HepG2 (cell line): Measurements from ENCODE around the gene PRKCE. TPM values are rescaled to one million over a fixed set of nuclear protein-coding genes. Genes with fewer than 3 reads are reported as not detected.

ENCODE experiments used
- FOXJ3 ChIP-seq: sonication (generic); formaldehyde crosslinking; IDR thresholded peaks from 2 replicates; pipeline ENCODE4 v1.4.0; 2020; ENCODE audit warnings: missing genetic modification reagents, mild to moderate bottlenecking, borderline replicate concordance
- GABPA ChIP-seq, 2 experiments: IDR thresholded peaks; 2 replicates each; pipeline ENCODE4 v1.6.1; 2011 to 2016; ENCODE audit warnings: low read depth in 2 of 2, low read length in 1 of 2, missing biosample characterization in 1 of 2, missing genetic modification characterization in 1 of 2
- GATAD1 ChIP-seq: IDR thresholded peaks from 2 replicates; pipeline ENCODE4 v1.6.1; 2016; ENCODE audit warnings: missing genetic modification reagents, missing compliant biosample characterization
- HDAC1 ChIP-seq: sonication (generic); formaldehyde crosslinking; IDR thresholded peaks from 2 replicates; pipeline ENCODE4 v1.5.1; 2020; ENCODE audit warnings: mild to moderate bottlenecking, missing genetic modification reagents
- HMG20B ChIP-seq: conservative IDR thresholded peaks from 2 replicates; pipeline ENCODE4 v1.6.1; 2016; ENCODE audit warnings: missing genetic modification reagents, missing compliant biosample characterization
- HNRNPLL ChIP-seq: fragments of 200-400 bp; formaldehyde crosslinking; IDR thresholded peaks from 2 replicates; pipeline ENCODE4 v1.6.1; 2017; ENCODE audit warnings: mild to moderate bottlenecking, low read depth, low read length; ENCODE audit not compliant: poor library complexity, severe bottlenecking
- ISL2 ChIP-seq: sonication (generic); formaldehyde crosslinking; IDR thresholded peaks from 2 replicates; pipeline ENCODE4 v1.5.0; 2020; ENCODE audit warnings: missing genetic modification reagents
- KLF12 ChIP-seq: sonication (generic); formaldehyde crosslinking; IDR thresholded peaks from 2 replicates; pipeline ENCODE4 v1.4.0; 2020; ENCODE audit warnings: missing genetic modification reagents, borderline replicate concordance
- KLF6 ChIP-seq: IDR thresholded peaks from 2 replicates; pipeline ENCODE4 v1.8.0; 2016; ENCODE audit warnings: missing biosample characterization, missing genetic modification reagents
- PLRG1 ChIP-seq: fragments of 450-650 bp; conservative IDR thresholded peaks from 2 replicates; pipeline ENCODE4 v1.6.1; 2016
- SAP130 ChIP-seq: IDR thresholded peaks from 2 replicates; pipeline ENCODE4 v1.6.1; 2016; ENCODE audit warnings: low read depth
- SOX13 ChIP-seq, 3 experiments: fragments of 450-650 bp in 1 of 3; sonication (generic) in 1 of 3; formaldehyde crosslinking in 1 of 3; IDR thresholded peaks in 2 of 3; conservative IDR thresholded peaks in 1 of 3; 2 replicates each; pipeline versions ENCODE4 v1.5.0 to v1.6.1; 2016 to 2020; ENCODE audit warnings: antibody characterized with exemption in 1 of 3, mild to moderate bottlenecking in 1 of 3, missing compliant biosample characterization in 1 of 3, missing genetic modification reagents in 1 of 3, moderate library complexity in 1 of 3
- SUZ12 ChIP-seq: fragments of 150-350 bp; IDR thresholded peaks from 2 replicates; pipeline ENCODE4 v1.6.1; 2014; ENCODE audit warnings: low read depth, low read length
- TBL1XR1 ChIP-seq: fragments of 150-350 bp; IDR thresholded peaks from 2 replicates; pipeline ENCODE4 v1.6.1; 2014; ENCODE audit warnings: borderline replicate concordance, low read length; ENCODE audit not compliant: partially characterized antibody
- ZNF607 ChIP-seq: sonication (generic); formaldehyde crosslinking; IDR thresholded peaks from 2 replicates; pipeline ENCODE4 v1.5.1; 2020; ENCODE audit warnings: missing genetic modification reagents, mild to moderate bottlenecking, borderline replicate concordance
- ZSCAN21 ChIP-seq: sonication (generic); formaldehyde crosslinking; IDR thresholded peaks from 2 replicates; pipeline ENCODE4 v1.8.0; 2022; ENCODE audit warnings: mild to moderate bottlenecking, missing genetic modification reagents, moderate library complexity, borderline replicate concordance
- polyA plus RNA-seq, 8 experiments: library from polyadenylated mRNA; depleted of rRNA in 3 of 8; stranded (reverse) in 7 of 8; unstranded in 1 of 8; fragments of >200 nt; fragmentation: Illumina TruSeq in 4 of 8; extraction: Trizol in 4 of 8; gene quantifications; 2 replicates each; pipeline versions ENCODE4 v1.2.1 to v1.2.3, GENCODE V29; 2011 to 2016; ENCODE audit warnings: low read depth in 4 of 8, missing spikeins in 1 of 8, mixed read lengths in 1 of 8; ENCODE audit not compliant: insufficient read depth in 1 of 8
- total RNA-seq, 5 experiments: library from RNA; depleted of rRNA; stranded (reverse); fragments of >200 nt; fragmentation: Illumina TruSeq; extraction: Trizol; gene quantifications; 2 replicates each; pipeline ENCODE4 v1.2.3, GENCODE V29; 2016; ENCODE audit warnings: low read depth in 1 of 5
- TF ChIP-seq, protein P1 (sequence below): sonication (generic); formaldehyde crosslinking; conservative IDR thresholded peaks from 2 replicates; pipeline ENCODE4 v1.8.0; 2022; ENCODE audit warnings: mild to moderate bottlenecking, moderate library complexity, missing genetic modification reagents
- TF ChIP-seq, protein P2 (sequence below): sonication (generic); formaldehyde crosslinking; IDR thresholded peaks from 2 replicates; pipeline ENCODE4 v1.4.0; 2020; ENCODE audit warnings: missing genetic modification reagents, borderline replicate concordance
- TF ChIP-seq, protein P3 (sequence below): sonication (generic); formaldehyde crosslinking; IDR thresholded peaks from 2 replicates; pipeline ENCODE4 v1.4.0; 2020; ENCODE audit warnings: missing genetic modification reagents
- TF ChIP-seq, protein P4 (sequence below): sonication (generic); formaldehyde crosslinking; IDR thresholded peaks from 2 replicates; pipeline ENCODE4 v1.4.0; 2020; ENCODE audit warnings: missing genetic modification reagents

Gene PRKCE
- total and polyA plus RNA-seq, 2 of the 13 experiments (the other 11 are each of a cell fraction or from before 2014, with no cell fraction given) = 1.0 to 3.9 TPM

DNA sequence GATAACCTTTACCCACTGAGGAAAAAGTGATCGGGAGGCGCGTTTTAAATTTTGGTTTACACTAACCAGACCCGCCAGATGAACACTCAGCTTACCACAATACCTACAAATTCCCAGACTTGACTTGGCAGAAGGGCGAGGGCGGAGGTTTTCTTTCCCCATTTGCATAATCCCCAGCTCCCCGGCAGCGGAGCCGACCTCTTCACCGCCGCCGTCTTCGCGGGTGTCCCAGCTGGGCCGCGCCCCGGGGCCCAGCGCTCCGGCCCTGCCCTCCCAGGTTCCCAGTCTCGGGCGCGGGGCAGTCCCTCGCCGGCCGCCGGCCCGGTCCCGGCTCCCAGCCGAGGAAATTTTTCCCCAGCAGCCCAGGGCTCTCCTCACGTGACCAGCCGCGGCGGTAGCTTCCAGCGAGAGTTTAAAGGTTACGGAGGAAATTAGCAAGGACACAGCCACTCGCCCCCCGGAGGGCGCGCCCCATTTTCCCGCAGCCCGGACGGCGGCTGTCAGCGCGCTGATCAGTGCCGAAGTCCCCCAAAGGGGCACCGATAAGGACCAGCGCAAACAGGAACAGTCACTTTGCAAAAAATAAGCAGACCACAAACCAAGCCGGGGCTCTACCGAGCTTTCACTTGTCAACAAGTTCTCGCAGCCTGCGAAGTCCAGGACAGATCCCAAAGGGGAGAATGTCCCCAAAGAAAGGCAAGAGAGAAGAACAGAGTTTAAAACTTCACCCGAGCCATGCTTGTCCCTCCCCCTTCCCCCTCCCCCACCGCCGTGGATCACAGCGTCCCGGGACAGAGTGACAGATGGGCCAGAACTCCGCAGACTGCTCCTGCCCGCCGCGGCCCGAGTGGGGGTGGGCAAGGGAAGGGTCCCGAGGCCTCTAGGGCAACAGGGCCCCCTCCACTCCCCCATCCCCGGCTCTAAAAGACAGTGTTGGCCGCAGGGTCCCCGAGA is 1.3 kb upstream of the PRKCE start (continued):
- TF ChIP-seq, protein P1, sequence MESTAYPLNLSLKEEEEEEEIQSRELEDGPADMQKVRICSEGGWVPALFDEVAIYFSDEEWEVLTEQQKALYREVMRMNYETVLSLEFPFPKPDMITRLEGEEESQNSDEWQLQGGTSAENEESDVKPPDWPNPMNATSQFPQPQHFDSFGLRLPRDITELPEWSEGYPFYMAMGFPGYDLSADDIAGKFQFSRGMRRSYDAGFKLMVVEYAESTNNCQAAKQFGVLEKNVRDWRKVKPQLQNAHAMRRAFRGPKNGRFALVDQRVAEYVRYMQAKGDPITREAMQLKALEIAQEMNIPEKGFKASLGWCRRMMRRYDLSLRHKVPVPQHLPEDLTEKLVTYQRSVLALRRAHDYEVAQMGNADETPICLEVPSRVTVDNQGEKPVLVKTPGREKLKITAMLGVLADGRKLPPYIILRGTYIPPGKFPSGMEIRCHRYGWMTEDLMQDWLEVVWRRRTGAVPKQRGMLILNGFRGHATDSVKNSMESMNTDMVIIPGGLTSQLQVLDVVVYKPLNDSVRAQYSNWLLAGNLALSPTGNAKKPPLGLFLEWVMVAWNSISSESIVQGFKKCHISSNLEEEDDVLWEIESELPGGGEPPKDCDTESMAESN (CRISPR knock-in tag) = peak; percentile 30; the same call in 1 of the 2 replicates
- TF ChIP-seq HNRNPLL = peak; percentile 74
- TF ChIP-seq KLF12 (CRISPR knock-in tag) = no peak
- TF ChIP-seq GATAD1 = 0 out of 2 replicates have a peak, but pooled peaks have one; percentile 14
- peak; percentile 19; the same call in 1 of the 2 replicates for TF ChIP-seq ISL2 (CRISPR knock-in tag)
- no peak for TF ChIP-seq FOXJ3 (CRISPR knock-in tag)
- TF ChIP-seq PLRG1 = no peak
- TF ChIP-seq SOX13 (IDR thresholded peaks at IDR 0.05) = no peak
- TF ChIP-seq SOX13 (CRISPR knock-in tag; conservative IDR thresholded peaks at IDR 0.05 in 1 of 2, IDR thresholded peaks at IDR 0.05 in 1 of 2) = 0 out of 4 replicates have a peak, but pooled peaks of 1 of the 2 experiments have one; percentile 22
- no peak for TF ChIP-seq SUZ12
- peak; percentile 80 for TF ChIP-seq SAP130 (CRISPR knock-in tag)
- peak; percentile 65; the same call in 1 of the 2 replicates for TF ChIP-seq HDAC1 (CRISPR knock-in tag)
- TF ChIP-seq, protein P2, sequence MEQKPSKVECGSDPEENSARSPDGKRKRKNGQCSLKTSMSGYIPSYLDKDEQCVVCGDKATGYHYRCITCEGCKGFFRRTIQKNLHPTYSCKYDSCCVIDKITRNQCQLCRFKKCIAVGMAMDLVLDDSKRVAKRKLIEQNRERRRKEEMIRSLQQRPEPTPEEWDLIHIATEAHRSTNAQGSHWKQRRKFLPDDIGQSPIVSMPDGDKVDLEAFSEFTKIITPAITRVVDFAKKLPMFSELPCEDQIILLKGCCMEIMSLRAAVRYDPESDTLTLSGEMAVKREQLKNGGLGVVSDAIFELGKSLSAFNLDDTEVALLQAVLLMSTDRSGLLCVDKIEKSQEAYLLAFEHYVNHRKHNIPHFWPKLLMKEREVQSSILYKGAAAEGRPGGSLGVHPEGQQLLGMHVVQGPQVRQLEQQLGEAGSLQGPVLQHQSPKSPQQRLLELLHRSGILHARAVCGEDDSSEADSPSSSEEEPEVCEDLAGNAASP (CRISPR knock-in tag) = 0 out of 2 replicates have a peak, but pooled peaks have one; percentile 24
- no peak for TF ChIP-seq HMG20B
- TF ChIP-seq ZSCAN21 (CRISPR knock-in tag) = no peak
- no peak for TF ChIP-seq GABPA (IDR thresholded peaks at IDR 0.05; ENCODE audit: low read depth, low read length)
- no peak for TF ChIP-seq GABPA (CRISPR knock-in tag; IDR thresholded peaks at IDR 0.05; ENCODE audit: low read depth)
- TF ChIP-seq, protein P3, sequence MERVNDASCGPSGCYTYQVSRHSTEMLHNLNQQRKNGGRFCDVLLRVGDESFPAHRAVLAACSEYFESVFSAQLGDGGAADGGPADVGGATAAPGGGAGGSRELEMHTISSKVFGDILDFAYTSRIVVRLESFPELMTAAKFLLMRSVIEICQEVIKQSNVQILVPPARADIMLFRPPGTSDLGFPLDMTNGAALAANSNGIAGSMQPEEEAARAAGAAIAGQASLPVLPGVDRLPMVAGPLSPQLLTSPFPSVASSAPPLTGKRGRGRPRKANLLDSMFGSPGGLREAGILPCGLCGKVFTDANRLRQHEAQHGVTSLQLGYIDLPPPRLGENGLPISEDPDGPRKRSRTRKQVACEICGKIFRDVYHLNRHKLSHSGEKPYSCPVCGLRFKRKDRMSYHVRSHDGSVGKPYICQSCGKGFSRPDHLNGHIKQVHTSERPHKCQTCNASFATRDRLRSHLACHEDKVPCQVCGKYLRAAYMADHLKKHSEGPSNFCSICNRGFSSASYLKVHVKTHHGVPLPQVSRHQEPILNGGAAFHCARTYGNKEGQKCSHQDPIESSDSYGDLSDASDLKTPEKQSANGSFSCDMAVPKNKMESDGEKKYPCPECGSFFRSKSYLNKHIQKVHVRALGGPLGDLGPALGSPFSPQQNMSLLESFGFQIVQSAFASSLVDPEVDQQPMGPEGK (CRISPR knock-in tag) = peak; percentile 72
- TF ChIP-seq, protein P4, sequence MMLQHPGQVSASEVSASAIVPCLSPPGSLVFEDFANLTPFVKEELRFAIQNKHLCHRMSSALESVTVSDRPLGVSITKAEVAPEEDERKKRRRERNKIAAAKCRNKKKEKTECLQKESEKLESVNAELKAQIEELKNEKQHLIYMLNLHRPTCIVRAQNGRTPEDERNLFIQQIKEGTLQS (CRISPR knock-in tag) = no peak
- TF ChIP-seq ZNF607 (CRISPR knock-in tag) = peak; percentile 65; the same call in 1 of the 2 replicates
- no peak for TF ChIP-seq KLF6
- TF ChIP-seq TBL1XR1 = no peak
